ENCODE data around the gene PRRX2. TPM values are rescaled to one million over a fixed set of nuclear protein-coding genes. Genes with fewer than 3 reads are reported as not detected.
"Not testable (repeated sequence)": the region's sequence is repeated elsewhere in the genome, so short reads cannot be mapped to it uniquely, and the experiment has no call there.

The PRRX2 gene
- total RNA-seq, 2 donors from 2014 or later = 0.52 to 1.1 TPM

- no peak for ATAC-seq
- intact Hi-C loops (cut with DNase I, micrococcal nuclease) = no loop called here
These were observed 94.5 kb downstream of the PRRX2 start for GRCh38 chr9:129759804-129760502.

GRCh38 chr9:129760784-129761183 is 95.3 kb downstream of the PRRX2 start:
- intact Hi-C loops (cut with DNase I, micrococcal nuclease); ATAC-seq; DNase-seq: not testable (repeated sequence)

More at GRCh38 chr9:129759804-129760502, 94.5 kb downstream of the PRRX2 start:
- DNase-seq = no peak

- intact Hi-C loops (cut with DNase I, micrococcal nuclease) = no loop called here
- peak; percentile 54 to 68 for DNase-seq
- ATAC-seq = peak; percentile 69
These were observed 96.0 kb downstream of the PRRX2 start for GRCh38 chr9:129761293-129761900.

GRCh38 chr9:129761901-129762369 is 96.5 kb downstream of the PRRX2 start:
- intact Hi-C loops (cut with DNase I, micrococcal nuclease) = no loop called here
- peak; percentile 52 for ATAC-seq
- peak in 1 of 2 donors; percentile 33 for DNase-seq

- DNase-seq = peak in 1 of 2 donors; percentile 38
- ATAC-seq = peak; percentile 63
- intact Hi-C loops (cut with DNase I, micrococcal nuclease) = not testable (repeated sequence)
These were observed 97.0 kb downstream of the PRRX2 start for GRCh38 chr9:129762370-129762984.

GRCh38 chr9:129762985-129763926 is 97.8 kb downstream of the PRRX2 start:
- ATAC-seq = no peak
- intact Hi-C loops (cut with DNase I, micrococcal nuclease) = no loop called here
- peak in 1 of 2 donors; percentile 32 for DNase-seq

GRCh38 chr9:129765764-129766317 is 100.4 kb downstream of the PRRX2 start:
- DNase-seq (peak; percentile 31 to 34), ATAC-seq (peak; percentile 74)
- intact Hi-C loops (cut with DNase I, micrococcal nuclease) = no loop called here

GRCh38 chr9:129768486-129768885 is 103.0 kb downstream of the PRRX2 start:
- DNase-seq = no peak
- ATAC-seq = no peak
- intact Hi-C loops (cut with DNase I, micrococcal nuclease) = no loop called here

- DNase-seq (no peak), ATAC-seq (no peak)
- intact Hi-C loops (cut with DNase I, micrococcal nuclease) = no loop called here
These were observed 104.2 kb downstream of the PRRX2 start for GRCh38 chr9:129769669-129770068.

- intact Hi-C loops (cut with DNase I, micrococcal nuclease) = no loop called here
- DNase-seq = no peak
- ATAC-seq = no peak
These were observed 105.3 kb downstream of the PRRX2 start for GRCh38 chr9:129770741-129771140.

Other genes starting within 250 kb of the PRRX2 start
- under 1 TPM in 1 of 2 donors, not detected in 1; 0.36 TPM for gene C9orf50, start 44.5 kb upstream of the PRRX2 start, total RNA-seq
- 10 to 100 TPM; 23.2 to 25.8 TPM for gene NTMT1, start 39.5 kb upstream of the PRRX2 start, total RNA-seq
- 10 to 100 TPM; 17.5 to 18.3 TPM for gene ASB6, start 23.5 kb upstream of the PRRX2 start, total RNA-seq
- gene PTGES, start 87.4 kb downstream of the PRRX2 start, total RNA-seq = 1 to 10 TPM; 2.5 to 5.0 TPM
- gene TOR1B, start 137.5 kb downstream of the PRRX2 start, total RNA-seq = 10 to 100 TPM; 41.7 to 50.7 TPM
- gene TOR1A, start 158.5 kb downstream of the PRRX2 start, total RNA-seq = 10 to 100 TPM; 30.7 to 36.9 TPM
- 10 to 100 TPM; 34.6 to 41.3 TPM for gene C9orf78, start 169.6 kb downstream of the PRRX2 start, total RNA-seq
- gene USP20, start 169.8 kb downstream of the PRRX2 start, total RNA-seq = 10 to 100 TPM; 16.0 to 21.9 TPM